Renal cortex interstitium (tissue), 11 donors: Measurements from ENCODE around the gene USP32. TPM values are rescaled to one million over a fixed set of nuclear protein-coding genes. Genes with fewer than 3 reads are reported as not detected.
A peak's percentile ranks its signal among the peaks of the same experiment; 100 is the strongest.
"Not testable (repeated sequence)": the region's sequence is repeated elsewhere in the genome, so short reads cannot be mapped to it uniquely, and the experiment has no call there.

Experiments used
- DNase-seq, 11 donors: peaks; one replicate each; pipeline ENCODE4 v3.0.0-alpha.2; 2013; ENCODE audit warnings: low read depth in 9 of 11, low spot score in 4 of 11; ENCODE audit errors: extremely low read depth in 1 of 11
- polyA plus RNA-seq, 3 donors: library from polyadenylated mRNA; unstranded; fragments of 120-200 nt; gene quantifications; one replicate each; pipeline ENCODE4 v1.2.1, GENCODE V29; 2013; ENCODE audit not compliant: insufficient read length in 3 of 3

Gene USP32
- polyA plus RNA-seq, 3 donors, result 40.4 to 48.7 (median 43.6) TPM

- not testable (repeated sequence) for DNase-seq
Observed at GRCh38 chr17:60419003-60419402, 27.1 kb upstream of the USP32 start.

GRCh38 chr17:60416368-60416925 is 24.5 kb upstream of the USP32 start:
- DNase-seq, result no peak

- DNase-seq, result no peak
Observed at GRCh38 chr17:60415146-60415545, 23.2 kb upstream of the USP32 start.

- no peak for DNase-seq
Observed at GRCh38 chr17:60412701-60413100, 20.8 kb upstream of the USP32 start.

GRCh38 chr17:60410001-60410400 is 18.1 kb upstream of the USP32 start:
- no peak for DNase-seq

- DNase-seq, result no peak
Observed at GRCh38 chr17:60406887-60407286, 15.0 kb upstream of the USP32 start.

GRCh38 chr17:60403962-60404361 is 12.0 kb upstream of the USP32 start:
- DNase-seq, result no peak

GRCh38 chr17:60403523-60403810 is 11.5 kb upstream of the USP32 start:
- no peak for DNase-seq

- no peak for DNase-seq
Observed at GRCh38 chr17:60401819-60402218, 9.9 kb upstream of the USP32 start.

- no peak for DNase-seq
Observed at GRCh38 chr17:60398227-60398959, 6.5 kb upstream of the USP32 start.

- no peak for DNase-seq
Observed at GRCh38 chr17:60396412-60396811, 4.5 kb upstream of the USP32 start.

GRCh38 chr17:60395508-60396065 is 3.7 kb upstream of the USP32 start:
- no peak for DNase-seq

- no peak for DNase-seq
Observed at GRCh38 chr17:60393840-60394723, 2.1 kb upstream of the USP32 start.

- peak in 5 of 11 donors; percentile 47 to 73 (median 53) for DNase-seq
Observed at GRCh38 chr17:60392845-60393702, 1.1 kb upstream of the USP32 start.

- peak in 7 of 11 donors; percentile 44 to 76 (median 66) for DNase-seq
Observed at GRCh38 chr17:60391471-60392041, 377 bp downstream of the USP32 start.

GRCh38 chr17:60390925-60391470 is 935 bp downstream of the USP32 start:
- no peak for DNase-seq

- no peak for DNase-seq
Observed at GRCh38 chr17:60390186-60390585, 1.7 kb downstream of the USP32 start.

- DNase-seq, result no peak
Observed at GRCh38 chr17:60388742-60389141, 3.2 kb downstream of the USP32 start.
